ENCODE data around the gene GBE1.

GBE1 gene

GRCh38 chr3:81760924-81761903 lies at the start of gene GBE1:
Gene GBE1, minus strand, starts transcription at chr3:81761645. Its CDS starts 128 bp downstream, at chr3:81761517.
- DNase-seq (ENCODE audit: low read depth in 2 of 2): peak; percentile 98
- TF ChIP-seq, protein P1, sequence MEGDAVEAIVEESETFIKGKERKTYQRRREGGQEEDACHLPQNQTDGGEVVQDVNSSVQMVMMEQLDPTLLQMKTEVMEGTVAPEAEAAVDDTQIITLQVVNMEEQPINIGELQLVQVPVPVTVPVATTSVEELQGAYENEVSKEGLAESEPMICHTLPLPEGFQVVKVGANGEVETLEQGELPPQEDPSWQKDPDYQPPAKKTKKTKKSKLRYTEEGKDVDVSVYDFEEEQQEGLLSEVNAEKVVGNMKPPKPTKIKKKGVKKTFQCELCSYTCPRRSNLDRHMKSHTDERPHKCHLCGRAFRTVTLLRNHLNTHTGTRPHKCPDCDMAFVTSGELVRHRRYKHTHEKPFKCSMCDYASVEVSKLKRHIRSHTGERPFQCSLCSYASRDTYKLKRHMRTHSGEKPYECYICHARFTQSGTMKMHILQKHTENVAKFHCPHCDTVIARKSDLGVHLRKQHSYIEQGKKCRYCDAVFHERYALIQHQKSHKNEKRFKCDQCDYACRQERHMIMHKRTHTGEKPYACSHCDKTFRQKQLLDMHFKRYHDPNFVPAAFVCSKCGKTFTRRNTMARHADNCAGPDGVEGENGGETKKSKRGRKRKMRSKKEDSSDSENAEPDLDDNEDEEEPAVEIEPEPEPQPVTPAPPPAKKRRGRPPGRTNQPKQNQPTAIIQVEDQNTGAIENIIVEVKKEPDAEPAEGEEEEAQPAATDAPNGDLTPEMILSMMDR (IDR thresholded peaks at IDR 0.05; ENCODE audit: low read depth, low read length): peak; percentile 41
- H3K4me3 ChIP-seq (replicated peaks in 1 of 2; ENCODE audit: low read depth in 2 of 2, low read length in 2 of 2): peak within 1 kb of the TSS; percentile 69 to 77

DNA sequence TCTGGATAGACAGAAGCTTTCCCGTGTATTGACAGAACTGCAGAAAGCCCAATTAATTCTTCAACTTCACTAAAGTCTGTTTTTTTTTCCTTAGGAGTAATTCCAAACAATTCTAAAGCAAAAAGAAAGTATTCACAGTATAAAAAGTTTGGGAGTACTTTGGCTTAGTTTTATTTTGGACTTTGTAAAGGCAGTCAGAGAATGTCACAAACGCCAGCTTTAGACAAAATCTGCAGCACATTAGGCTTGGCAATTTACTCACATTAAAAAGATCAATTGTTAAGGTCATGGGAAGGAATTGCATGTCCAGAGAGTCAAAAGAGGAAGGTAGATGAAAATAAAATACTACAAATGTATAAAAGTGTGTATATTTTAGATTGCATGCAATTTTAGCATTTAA lies 47.5 kb upstream of the GBE1 start:
- TF ChIP-seq, protein P1 (IDR thresholded peaks at IDR 0.05; ENCODE audit: low read depth, low read length): no peak
- DNase-seq (ENCODE audit: low read depth in 2 of 2): no peak
- H3K4me3 ChIP-seq (replicated peaks in 1 of 2; ENCODE audit: low read depth in 2 of 2, low read length in 2 of 2): no peak overlapping the region

DNA sequence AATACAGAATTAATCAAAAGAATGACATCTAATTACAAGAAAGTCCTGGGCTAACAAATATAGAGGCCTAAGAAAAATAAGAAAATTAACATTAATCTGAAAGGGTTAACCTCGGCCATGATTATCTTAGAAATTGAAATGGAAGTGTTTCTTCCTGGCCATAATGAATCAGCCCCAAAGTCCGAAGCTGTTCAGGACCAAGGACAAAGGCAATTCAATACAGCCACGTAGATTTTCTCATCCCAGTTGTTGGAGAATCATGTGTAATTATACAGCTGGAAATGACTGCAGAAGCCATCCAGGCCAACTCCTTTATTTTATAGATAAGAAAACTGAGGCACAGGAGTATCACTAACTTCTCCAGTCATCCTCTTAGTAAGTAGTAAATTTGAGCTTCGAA lies 38.0 kb upstream of the GBE1 start:
- TF ChIP-seq, protein P1 (IDR thresholded peaks at IDR 0.05; ENCODE audit: low read depth, low read length): no peak
- no peak overlapping the region for H3K4me3 ChIP-seq (replicated peaks in 1 of 2; ENCODE audit: low read depth in 2 of 2, low read length in 2 of 2)
- DNase-seq (ENCODE audit: low read depth in 2 of 2): peak; percentile 5 to 27

- H3K4me3 ChIP-seq (replicated peaks in 1 of 2; ENCODE audit: low read depth in 2 of 2, low read length in 2 of 2): no peak overlapping the region
- TF ChIP-seq, protein P1 (IDR thresholded peaks at IDR 0.05; ENCODE audit: low read depth, low read length): no peak
- no peak for DNase-seq (ENCODE audit: low read depth in 2 of 2)
These were observed 32.0 kb upstream of the GBE1 start for GRCh38 chr3:81793410-81793809.

GRCh38 chr3:81790117-81790516 lies 28.7 kb upstream of the GBE1 start:
- no peak for DNase-seq (ENCODE audit: low read depth in 2 of 2)
- TF ChIP-seq, protein P1 (IDR thresholded peaks at IDR 0.05; ENCODE audit: low read depth, low read length): no peak
- no peak overlapping the region for H3K4me3 ChIP-seq (replicated peaks in 1 of 2; ENCODE audit: low read depth in 2 of 2, low read length in 2 of 2)

DNA sequence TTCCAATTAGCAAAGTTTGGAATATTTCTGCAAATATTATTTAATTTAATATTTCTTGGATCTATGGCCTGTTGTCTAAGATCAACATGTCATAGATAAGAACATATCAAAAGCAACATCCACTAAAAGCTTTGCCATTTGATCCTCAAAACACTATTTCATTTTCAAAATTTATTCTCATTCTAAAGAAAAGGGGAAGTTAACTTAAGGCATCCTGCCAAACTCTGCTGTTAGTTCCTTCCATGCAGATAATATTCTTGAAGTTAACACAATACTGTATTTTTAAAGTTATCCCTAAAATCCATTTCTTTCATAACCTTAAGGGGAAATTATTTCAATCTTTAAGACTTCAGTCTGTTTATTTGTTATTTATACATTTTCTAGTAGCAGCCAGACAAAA lies 28.2 kb upstream of the GBE1 start:
- DNase-seq (ENCODE audit: low read depth in 2 of 2): no peak
- no peak overlapping the region for H3K4me3 ChIP-seq (replicated peaks in 1 of 2; ENCODE audit: low read depth in 2 of 2, low read length in 2 of 2)
- TF ChIP-seq, protein P1 (IDR thresholded peaks at IDR 0.05; ENCODE audit: low read depth, low read length): no peak
